Thyroid gland (tissue), 4 donors: ENCODE measurements around the gene FMNL3. TPM values are rescaled to one million over a fixed set of nuclear protein-coding genes. Genes with fewer than 3 reads are reported as not detected.
A peak's percentile ranks its signal among the peaks of the same experiment; 100 is the strongest.

ENCODE experiments used
- DNase-seq, 2 donors: peaks; one replicate each; pipeline ENCODE4 v3.0.0-alpha.2; 2019
- H3K27ac ChIP-seq, 3 donors: fragments of 200-600 bp; sonication (generic); 1 replicate in 2 of 3; 2 replicates in 1 of 3; pipeline ENCODE4 v1.5.1; 2016 to 2019; ENCODE audit warnings: mild to moderate bottlenecking in 1 of 3, moderate library complexity in 1 of 3
- H3K27me3 ChIP-seq: fragments of 200-600 bp; sonication (generic); one replicate; pipeline ENCODE4 v1.5.1; 2019
- H3K36me3 ChIP-seq, 2 donors: fragments of 200-600 bp; sonication (generic); one replicate each; pipeline ENCODE4 v1.5.1; 2016 to 2019
- H3K4me1 ChIP-seq, 2 donors: fragments of 200-600 bp; sonication (generic); one replicate each; pipeline ENCODE4 v1.5.1; 2017 to 2019
- H3K4me3 ChIP-seq, 3 donors: fragments of 200-600 bp; sonication (generic); replicated peaks in 1 of 3; 1 replicate in 2 of 3; 2 replicates in 1 of 3; pipeline ENCODE4 v1.5.1; 2016; ENCODE audit warnings: mild to moderate bottlenecking in 1 of 3
- H3K9me3 ChIP-seq: fragments of 200-600 bp; sonication (generic); one replicate; pipeline ENCODE4 v1.5.1; 2017
- CTCF ChIP-seq, 6 experiments: fragments of 200-600 bp in 3 of 6; fragments of 450-650 bp in 3 of 6; sonication (generic) in 3 of 6; IDR thresholded peaks; one replicate each; pipeline ENCODE4 v1.5.1; 2016 to 2019; ENCODE audit warnings: antibody characterized with exemption in 6 of 6, mild to moderate bottlenecking in 2 of 6, inconsistent platforms in 1 of 6, moderate library complexity in 1 of 6
- POLR2A ChIP-seq, 2 donors: fragments of 450-650 bp; IDR thresholded peaks; one replicate each; pipeline ENCODE4 v1.6.1; 2017; ENCODE audit warnings: antibody characterized with exemption in 2 of 2, mild to moderate bottlenecking in 2 of 2, moderate library complexity in 1 of 2
- WGBS, 2 donors: methylation state at CpG; one replicate each; pipeline ENCODE4 v1.1.5; 2017; 5-methylcytosine and 5-hydroxymethylcytosine counted together
- intact Hi-C: fragments of 100-400 bp; cut with DNase I; formaldehyde crosslinking; loops from one replicate; pipeline ENCODE4 v1.15.1; 2023
- total RNA-seq, 4 donors: library from RNA; depleted of rRNA; stranded (reverse); fragments of >200 nt; gene quantifications; one replicate each; pipeline ENCODE4 v1.2.3, GENCODE V29; 2016

The FMNL3 gene
- total RNA-seq, 4 donors from 2014 or later, result 30.9 to 41.8 (median 35.1) TPM

- DNase-seq, result no peak
- Histone ChIP-seq H3K36me3 (peaks cover 30 to 36% of the 10 kb centered on the region in 2 donors), H3K4me3 (no peak overlapping the region), H3K27ac (no peak overlapping the region), H3K4me1 (peaks cover 0 to 16% of the 10 kb centered on the region in 2 donors), H3K9me3 (no peaks in the 10 kb centered on the region), H3K27me3 (no peaks in the 10 kb centered on the region)
- WGBS, 2 donors, result 76 to 89% methylated on average over 2 of the region's 2 CpGs
- TF ChIP-seq POLR2A (IDR thresholded peaks at IDR 0.05), result no peak
- TF ChIP-seq CTCF (IDR thresholded peaks at IDR 0.05), result no peak
- intact Hi-C loops, result no loop called here
Observed at GRCh38 chr12:49655595-49656236, 51.5 kb downstream of the FMNL3 start.

GRCh38 chr12:49654715-49655114 lies 52.5 kb downstream of the FMNL3 start:
- Histone ChIP-seq H3K9me3 (no peaks in the 10 kb centered on the region), H3K27ac (no peak overlapping the region), H3K4me1 (peaks cover 0 to 16% of the 10 kb centered on the region in 2 donors), H3K36me3 (peaks cover 30 to 46% of the 10 kb centered on the region in 2 donors), H3K4me3 (no peak overlapping the region), H3K27me3 (no peaks in the 10 kb centered on the region)
- 88% methylated on average over 5 of the region's 5 CpGs for WGBS, 2 donors
- intact Hi-C loops, result no loop called here
- no peak for DNase-seq
- TF ChIP-seq CTCF (IDR thresholded peaks at IDR 0.05) (no peak), POLR2A (IDR thresholded peaks at IDR 0.05) (no peak)

GRCh38 chr12:49652921-49653520 lies 54.2 kb downstream of the FMNL3 start:
- DNase-seq, result no peak
- TF ChIP-seq POLR2A (IDR thresholded peaks at IDR 0.05) (no peak), CTCF (IDR thresholded peaks at IDR 0.05) (no peak)
- Histone ChIP-seq H3K4me1 (peaks cover 1 to 17% of the 10 kb centered on the region in 2 donors), H3K27ac (no peak overlapping the region), H3K27me3 (no peaks in the 10 kb centered on the region), H3K36me3 (peaks cover 27 to 35% of the 10 kb centered on the region in 2 donors), H3K4me3 (no peak overlapping the region), H3K9me3 (no peaks in the 10 kb centered on the region)
- intact Hi-C loops, result no loop called here
- 90 to 95% methylated on average over 4 of the region's 4 CpGs for WGBS, 2 donors

- Histone ChIP-seq H3K27ac (peak overlapping the region in 1 of 3 donors; percentile 12), H3K36me3 (peaks cover 22 to 36% of the 10 kb centered on the region in 2 donors), H3K4me1 (peaks cover 5 to 22% of the 10 kb centered on the region in 2 donors), H3K4me3 (no peak overlapping the region), H3K27me3 (no peaks in the 10 kb centered on the region), H3K9me3 (no peaks in the 10 kb centered on the region)
- intact Hi-C loops, result no loop called here
- DNase-seq, result no peak
- TF ChIP-seq POLR2A (IDR thresholded peaks at IDR 0.05), result no peak
- no peak for TF ChIP-seq CTCF (IDR thresholded peaks at IDR 0.05)
- WGBS, 2 donors, result 55 to 74% methylated on average over 3 to 8 of the region's 8 CpGs
Observed at GRCh38 chr12:49651855-49652254, 55.4 kb downstream of the FMNL3 start.

- Histone ChIP-seq H3K9me3 (no peaks in the 10 kb centered on the region), H3K4me1 (peaks cover 22 to 41% of the 10 kb centered on the region in 2 donors), H3K27me3 (no peaks in the 10 kb centered on the region), H3K27ac (no peak overlapping the region), H3K4me3 (no peak overlapping the region), H3K36me3 (peaks cover 17 to 41% of the 10 kb centered on the region in 2 donors)
- no peak for DNase-seq
- no peak for TF ChIP-seq CTCF (IDR thresholded peaks at IDR 0.05)
- no peak for TF ChIP-seq POLR2A (IDR thresholded peaks at IDR 0.05)
- intact Hi-C loops, result loop anchor here (10.0 kb wide), 1 partner anchor 175 kb away; the partner anchor contains the start of gene NCKAP5L
- 87 to 95% methylated on average over 5 of the region's 5 CpGs for WGBS, 2 donors
Observed at GRCh38 chr12:49649892-49650291, 57.3 kb downstream of the FMNL3 start.
